NB4 (cell line): ENCODE results near the gene ATG4D.
A peak's percentile ranks its signal among the peaks of the same experiment; 100 is the strongest.
"Not testable (repeated sequence)": the region's sequence is repeated elsewhere in the genome, so short reads cannot be mapped to it uniquely, and the experiment has no call there.

Source experiments
- DNase-seq: peaks from one replicate; pipeline ENCODE4 v3.0.0; 2010; ENCODE audit warnings: low read depth
- H3K4me3 ChIP-seq: one replicate; pipeline ENCODE4 v1.5.1; 2011; ENCODE audit warnings: mild to moderate bottlenecking, low read depth, low read length, moderate library complexity
- CTCF ChIP-seq: IDR thresholded peaks from one replicate; pipeline ENCODE4 v1.5.1; 2012; ENCODE audit warnings: low read depth, low read length
- MAX ChIP-seq: IDR thresholded peaks from 2 replicates; pipeline ENCODE4 v1.6.1; 2011; ENCODE audit warnings: low read depth, low read length
- MYC ChIP-seq: IDR thresholded peaks from 2 replicates; pipeline ENCODE4 v1.6.1; 2011; ENCODE audit warnings: low read depth, low read length
- POLR2A ChIP-seq: IDR thresholded peaks from 2 replicates; pipeline ENCODE4 v1.6.1; 2011; ENCODE audit warnings: mild to moderate bottlenecking; ENCODE audit not compliant: insufficient read length; ENCODE audit errors: extremely low read depth

ATG4D gene

GRCh38 chr19:10535613-10536012 lies 8.1 kb upstream of the ATG4D start:
- DNase-seq = no peak
- H3K4me3 ChIP-seq = no peak overlapping the region
- no peak for TF ChIP-seq MYC

- no peak for DNase-seq
- H3K4me3 ChIP-seq = no peak overlapping the region
- TF ChIP-seq POLR2A = no peak
- TF ChIP-seq MAX = no peak
- TF ChIP-seq MYC = no peak
- no peak for TF ChIP-seq CTCF
Measured at GRCh38 chr19:10537668-10538067, 6.0 kb upstream of the ATG4D start.

GRCh38 chr19:10538204-10538983 lies 5.3 kb upstream of the ATG4D start:
- no peak for DNase-seq
- H3K4me3 ChIP-seq = no peak overlapping the region

GRCh38 chr19:10539016-10539415 lies 4.7 kb upstream of the ATG4D start:
- peak; percentile 68 for DNase-seq
- H3K4me3 ChIP-seq = not testable (repeated sequence)
- 0 out of 2 replicates have a peak, but pooled peaks have one; percentile 9 for TF ChIP-seq MYC

More at GRCh38 chr19:10538204-10538983, 5.3 kb upstream of the ATG4D start:
- TF ChIP-seq POLR2A (no peak), MAX (no peak), CTCF (no peak), MYC (no peak)

GRCh38 chr19:10543059-10543419 lies 665 bp upstream of the ATG4D start:
- peak overlapping the region; percentile 40 for H3K4me3 ChIP-seq
- TF ChIP-seq MYC (no peak), MAX (no peak), CTCF (no peak), POLR2A (no peak)
- peak; percentile 37 for DNase-seq

- H3K4me3 ChIP-seq = peak overlapping the region; percentile 91
- no peak for TF ChIP-seq CTCF
- peak; percentile 29; the same call in 1 of the 2 replicates for TF ChIP-seq MYC
- peak; percentile 65 for DNase-seq
Measured at GRCh38 chr19:10544242-10544752, 593 bp downstream of the ATG4D start.

- peak; percentile 58 for DNase-seq
- peak overlapping the region; percentile 91 for H3K4me3 ChIP-seq
- TF ChIP-seq POLR2A (no peak), MAX (no peak), CTCF (no peak), MYC (no peak)
Measured at GRCh38 chr19:10544753-10545251, 1.1 kb downstream of the ATG4D start.
